PFSK-1 (cell line): ENCODE measurements around the gene FOXO1.

ENCODE experiments used
- FOXP2 ChIP-seq: optimal IDR thresholded peaks from 2 replicates; pipeline ENCODE3; 2011; ENCODE audit warnings: borderline replicate concordance, control low read depth, inconsistent platforms; ENCODE audit not compliant: insufficient read depth; ENCODE audit errors: extremely low read length, extremely low read depth
- POLR2AphosphoS5 ChIP-seq: IDR thresholded peaks from 2 replicates; pipeline ENCODE4 v1.6.1; 2012; ENCODE audit warnings: low read depth, mild to moderate bottlenecking, control low read depth, low read length, moderate library complexity
- SIN3A ChIP-seq: IDR thresholded peaks from 2 replicates; pipeline ENCODE4 v1.6.1; 2012; ENCODE audit warnings: mild to moderate bottlenecking, low read length, moderate library complexity, borderline replicate concordance; ENCODE audit not compliant: insufficient read depth
- TAF1 ChIP-seq: IDR thresholded peaks from 2 replicates; pipeline ENCODE4 v1.6.1; 2012; ENCODE audit warnings: low read length, control low read depth, borderline replicate concordance; ENCODE audit not compliant: insufficient read depth
- TF ChIP-seq, protein P1 (sequence below), 2 experiments: IDR thresholded peaks; 2 replicates each; pipeline versions ENCODE4 v1.6.1 to v1.8.0; 2011 to 2012; ENCODE audit warnings: low read depth in 2 of 2, low read length in 2 of 2, control low read depth in 1 of 2, inconsistent platforms in 1 of 2, mild to moderate bottlenecking in 1 of 2, moderate library complexity in 1 of 2; ENCODE audit not compliant: insufficient read depth in 1 of 2

FOXO1 gene

DNA sequence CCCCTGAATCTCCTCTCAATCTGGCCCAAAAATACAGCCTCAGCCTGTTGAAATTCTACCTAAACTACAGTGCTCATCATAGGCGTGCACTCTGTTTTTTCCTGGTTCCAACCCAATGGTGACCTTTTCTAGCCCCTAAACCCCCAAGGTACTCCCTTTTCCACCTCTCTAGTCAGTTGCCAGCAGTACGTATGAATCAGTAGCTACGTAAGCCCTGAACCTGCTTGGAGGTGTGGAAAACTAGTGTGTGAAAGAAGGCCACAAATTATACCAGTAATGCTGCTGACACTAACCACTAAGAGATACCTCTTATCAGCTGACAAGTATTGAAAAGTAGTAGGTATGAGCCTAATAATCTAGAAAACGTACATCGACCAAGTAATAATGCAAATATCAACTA lies 60.9 kb downstream of the FOXO1 start:
- TF ChIP-seq POLR2AphosphoS5 (no peak), TAF1 (no peak), FOXP2 (no peak)
- TF ChIP-seq, protein P1, sequence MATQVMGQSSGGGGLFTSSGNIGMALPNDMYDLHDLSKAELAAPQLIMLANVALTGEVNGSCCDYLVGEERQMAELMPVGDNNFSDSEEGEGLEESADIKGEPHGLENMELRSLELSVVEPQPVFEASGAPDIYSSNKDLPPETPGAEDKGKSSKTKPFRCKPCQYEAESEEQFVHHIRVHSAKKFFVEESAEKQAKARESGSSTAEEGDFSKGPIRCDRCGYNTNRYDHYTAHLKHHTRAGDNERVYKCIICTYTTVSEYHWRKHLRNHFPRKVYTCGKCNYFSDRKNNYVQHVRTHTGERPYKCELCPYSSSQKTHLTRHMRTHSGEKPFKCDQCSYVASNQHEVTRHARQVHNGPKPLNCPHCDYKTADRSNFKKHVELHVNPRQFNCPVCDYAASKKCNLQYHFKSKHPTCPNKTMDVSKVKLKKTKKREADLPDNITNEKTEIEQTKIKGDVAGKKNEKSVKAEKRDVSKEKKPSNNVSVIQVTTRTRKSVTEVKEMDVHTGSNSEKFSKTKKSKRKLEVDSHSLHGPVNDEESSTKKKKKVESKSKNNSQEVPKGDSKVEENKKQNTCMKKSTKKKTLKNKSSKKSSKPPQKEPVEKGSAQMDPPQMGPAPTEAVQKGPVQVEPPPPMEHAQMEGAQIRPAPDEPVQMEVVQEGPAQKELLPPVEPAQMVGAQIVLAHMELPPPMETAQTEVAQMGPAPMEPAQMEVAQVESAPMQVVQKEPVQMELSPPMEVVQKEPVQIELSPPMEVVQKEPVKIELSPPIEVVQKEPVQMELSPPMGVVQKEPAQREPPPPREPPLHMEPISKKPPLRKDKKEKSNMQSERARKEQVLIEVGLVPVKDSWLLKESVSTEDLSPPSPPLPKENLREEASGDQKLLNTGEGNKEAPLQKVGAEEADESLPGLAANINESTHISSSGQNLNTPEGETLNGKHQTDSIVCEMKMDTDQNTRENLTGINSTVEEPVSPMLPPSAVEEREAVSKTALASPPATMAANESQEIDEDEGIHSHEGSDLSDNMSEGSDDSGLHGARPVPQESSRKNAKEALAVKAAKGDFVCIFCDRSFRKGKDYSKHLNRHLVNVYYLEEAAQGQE (IDR thresholded peaks at IDR 0.05; ENCODE audit: insufficient read depth in 1 of 2, low read depth in 2 of 2, low read length in 2 of 2): no peak

DNA sequence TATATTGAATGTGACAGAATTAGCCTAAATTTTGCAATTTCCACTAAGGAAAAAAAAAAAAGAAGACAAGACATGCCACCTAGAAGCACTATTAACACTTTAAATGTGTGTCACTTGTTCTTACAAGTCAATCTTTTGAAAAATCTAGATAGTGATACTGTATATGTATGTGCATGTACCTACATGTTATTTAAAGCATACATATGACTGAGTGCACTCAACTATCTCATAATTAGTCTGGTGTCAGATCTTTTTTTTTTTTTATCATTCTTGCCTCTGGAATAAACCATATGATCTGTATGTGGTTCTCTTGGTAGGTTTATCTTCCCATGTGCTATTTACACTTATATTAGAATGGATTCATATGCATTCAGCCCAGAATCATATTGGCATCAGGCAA lies 62.3 kb downstream of the FOXO1 start:
- no peak for TF ChIP-seq FOXP2
- TF ChIP-seq TAF1: no peak
- no peak for TF ChIP-seq POLR2AphosphoS5
- TF ChIP-seq, protein P1 (IDR thresholded peaks at IDR 0.05; ENCODE audit: insufficient read depth in 1 of 2, low read depth in 2 of 2, low read length in 2 of 2): no peak
- TF ChIP-seq SIN3A: no peak

DNA sequence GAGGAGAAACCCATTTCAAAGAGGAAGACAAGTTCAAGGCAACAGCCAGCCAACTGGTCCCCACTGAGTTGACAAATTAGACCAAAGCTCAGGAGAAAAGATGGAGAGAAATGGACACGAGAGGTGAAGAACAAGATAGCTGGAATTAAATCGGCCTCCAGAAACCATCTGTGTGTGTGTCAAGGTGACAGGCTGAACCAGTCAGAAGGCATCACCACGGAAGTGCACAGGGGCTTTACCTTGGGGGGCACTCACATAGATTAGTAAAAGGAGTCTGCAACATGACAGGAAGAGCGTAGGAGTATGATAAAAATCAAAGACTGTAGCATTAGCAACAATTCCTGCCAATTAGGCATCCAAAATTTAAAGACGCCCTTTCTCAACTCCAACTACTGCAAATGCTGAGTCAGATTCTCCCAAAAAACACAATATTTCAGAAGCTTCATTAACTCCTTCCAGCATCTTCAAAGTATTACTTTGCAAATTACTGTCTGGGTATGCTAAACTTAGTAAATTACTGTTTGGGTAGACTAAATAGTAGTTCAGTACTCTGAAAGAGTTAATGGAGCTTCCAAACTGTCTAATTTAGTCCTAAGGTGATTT lies 66.2 kb downstream of the FOXO1 start:
- no peak for TF ChIP-seq SIN3A
- no peak for TF ChIP-seq FOXP2
- no peak for TF ChIP-seq POLR2AphosphoS5
- TF ChIP-seq, protein P1 (IDR thresholded peaks at IDR 0.05; ENCODE audit: insufficient read depth in 1 of 2, low read depth in 2 of 2, low read length in 2 of 2): no peak
- no peak for TF ChIP-seq TAF1

DNA sequence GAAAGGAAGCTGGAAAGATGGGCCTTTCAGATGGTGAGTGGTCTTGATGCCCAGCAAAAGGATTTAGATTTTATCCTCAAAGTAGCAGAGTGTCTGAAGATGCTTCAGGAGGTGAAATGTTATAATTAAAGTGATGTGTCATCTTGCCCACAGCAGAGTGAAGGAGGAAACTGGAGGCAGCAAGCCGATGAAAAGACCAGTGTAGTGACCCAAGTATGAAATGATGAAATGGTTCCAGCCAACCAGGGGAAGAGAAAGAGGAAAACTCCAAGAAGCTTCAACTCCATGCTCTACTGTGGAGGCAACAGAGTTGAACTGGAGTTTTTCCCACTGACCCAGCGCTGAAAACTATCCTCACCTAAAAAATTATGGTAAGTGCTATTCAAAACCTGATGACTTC lies 66.7 kb downstream of the FOXO1 start:
- TF ChIP-seq FOXP2 (no peak), POLR2AphosphoS5 (no peak), TAF1 (no peak), SIN3A (no peak)
- TF ChIP-seq, protein P1 (IDR thresholded peaks at IDR 0.05; ENCODE audit: insufficient read depth in 1 of 2, low read depth in 2 of 2, low read length in 2 of 2): no peak

DNA sequence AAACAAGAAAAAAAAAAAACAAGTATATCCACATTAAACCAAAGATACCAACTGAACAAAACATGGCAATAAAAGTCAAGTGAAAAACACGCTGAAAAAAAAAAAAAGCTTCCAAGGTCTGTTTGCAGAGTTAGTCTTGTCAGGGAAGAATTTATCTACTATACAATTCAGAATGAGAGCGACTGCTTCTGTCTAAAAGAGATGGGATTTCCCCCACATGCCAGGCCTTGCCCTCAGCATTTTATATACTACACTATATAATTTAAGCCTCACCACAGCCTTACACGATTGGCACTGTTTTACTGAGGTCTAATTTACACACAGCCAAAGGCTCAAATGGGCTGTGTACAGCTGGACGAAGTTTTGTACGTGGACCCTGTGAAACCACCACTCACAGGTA lies 67.3 kb downstream of the FOXO1 start:
- TF ChIP-seq SIN3A (no peak), FOXP2 (no peak), TAF1 (no peak), POLR2AphosphoS5 (no peak)
- TF ChIP-seq, protein P1 (IDR thresholded peaks at IDR 0.05; ENCODE audit: insufficient read depth in 1 of 2, low read depth in 2 of 2, low read length in 2 of 2): no peak
